ENCODE measurements around the gene AADACL4.

DNA sequence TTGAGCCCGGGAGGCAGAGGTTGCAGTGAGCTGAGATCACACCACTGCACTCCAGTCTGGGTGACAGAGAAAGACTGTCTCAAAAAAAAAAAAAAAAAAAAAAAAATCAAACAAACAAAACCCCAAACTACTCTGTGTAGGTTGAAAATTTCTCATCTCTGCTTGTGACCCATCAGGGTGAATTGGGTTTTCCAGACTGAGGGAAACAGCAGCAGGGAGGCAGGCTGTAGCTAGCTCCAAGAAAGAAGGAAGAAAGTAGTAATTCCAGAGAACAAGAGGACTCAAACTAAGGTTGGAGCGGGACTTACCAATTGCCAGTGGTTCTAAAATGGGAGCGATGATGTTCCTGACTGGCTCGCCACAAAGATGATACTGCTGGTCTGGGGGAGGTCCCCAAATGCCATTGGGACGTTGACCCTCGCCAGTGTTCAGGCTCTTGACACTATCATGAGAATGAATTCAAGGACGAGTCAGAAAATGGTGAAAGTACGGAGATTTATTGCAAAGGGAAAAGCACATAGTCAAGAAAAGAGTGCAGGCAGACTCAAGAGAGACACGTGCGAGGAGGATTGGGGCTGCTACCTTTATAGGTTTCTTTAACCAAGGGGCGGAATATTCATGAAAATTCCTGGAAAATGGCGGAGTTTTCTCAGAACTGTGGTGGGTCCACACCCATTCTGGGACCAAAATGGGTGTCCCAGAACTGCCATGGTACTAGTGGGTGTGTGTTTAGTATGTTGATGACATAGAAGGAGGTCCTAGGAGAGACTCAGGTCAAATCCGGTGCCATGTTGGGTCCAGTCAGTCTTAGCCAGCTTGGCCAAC is 13.4 kb downstream of the AADACL4 start:
- TF ChIP-seq CTCF (IDR thresholded peaks at IDR 0.05) (no peak), POLR2AphosphoS5 (IDR thresholded peaks at IDR 0.05) (no peak), POLR2A (IDR thresholded peaks at IDR 0.05) (no peak)

All from transverse colon (tissue), 4 donors.